K562 (cell line): ENCODE measurements around the gene VSIG10. TPM values are rescaled to one million over a fixed set of nuclear protein-coding genes. Genes with fewer than 3 reads are reported as not detected.

Experiments
- CREB1 ChIP-seq, 2 experiments: sonication (generic) in 1 of 2; formaldehyde crosslinking in 1 of 2; IDR thresholded peaks; 2 replicates each; pipeline versions ENCODE4 v1.6.1 to v1.8.0; 2012 to 2022; ENCODE audit warnings: inconsistent platforms in 1 of 2, mild to moderate bottlenecking in 1 of 2, missing genetic modification reagents in 1 of 2, moderate library complexity in 1 of 2
- FIP1L1 ChIP-seq: fragments of 200-400 bp; formaldehyde crosslinking; IDR thresholded peaks from 2 replicates; pipeline ENCODE4 v1.6.1; 2018; ENCODE audit warnings: mild to moderate bottlenecking, low read depth, low read length; ENCODE audit not compliant: poor library complexity, severe bottlenecking
- GABPB1 ChIP-seq: sonication (generic); formaldehyde crosslinking; IDR thresholded peaks from 2 replicates; pipeline ENCODE4 v1.8.0; 2022; ENCODE audit warnings: mild to moderate bottlenecking, missing genetic modification reagents
- KLF13 ChIP-seq: fragments of 450-650 bp; IDR thresholded peaks from 2 replicates; pipeline ENCODE4 v1.6.1; 2016; ENCODE audit warnings: missing genetic modification characterization, low read depth, mild to moderate bottlenecking, missing compliant biosample characterization, moderate library complexity, borderline replicate concordance
- MXI1 ChIP-seq: IDR thresholded peaks from 2 replicates; pipeline ENCODE4 v1.6.1; 2011; ENCODE audit warnings: low read depth, mild to moderate bottlenecking, improper control_type of control experiment, low read length
- NR2C2 ChIP-seq, 2 experiments: fragments of 200-800 bp in 1 of 2; sonication (Bioruptor generic) in 1 of 2; sonication (generic) in 1 of 2; formaldehyde crosslinking in 1 of 2; IDR thresholded peaks; 2 replicates each; pipeline versions ENCODE4 v1.6.1 to v1.8.0; 2016 to 2022; ENCODE audit warnings: mild to moderate bottlenecking in 1 of 2, missing compliant biosample characterization in 1 of 2, missing genetic modification characterization in 1 of 2, missing genetic modification reagents in 1 of 2
- OTX1 ChIP-seq: fragments of 450-650 bp; formaldehyde crosslinking; IDR thresholded peaks from 2 replicates; pipeline ENCODE4 v1.4.0; 2022; ENCODE audit warnings: mild to moderate bottlenecking
- POLR2AphosphoS5 ChIP-seq: IDR thresholded peaks from 2 replicates; pipeline ENCODE4 v1.6.1; 2011; ENCODE audit warnings: mild to moderate bottlenecking, low read depth, low read length, moderate library complexity; ENCODE audit not compliant: control insufficient read depth, insufficient read depth
- RBM22 ChIP-seq: fragments of 200-400 bp; formaldehyde crosslinking; IDR thresholded peaks from 2 replicates; pipeline ENCODE4 v1.6.1; 2018; ENCODE audit warnings: low read length, low read depth; ENCODE audit not compliant: poor library complexity, severe bottlenecking
- RCOR1 ChIP-seq, 2 experiments: IDR thresholded peaks; 2 replicates each; pipeline ENCODE4 v1.6.1; 2012; ENCODE audit warnings: low read depth in 2 of 2, low read length in 2 of 2, borderline replicate concordance in 1 of 2, improper control_type of control experiment in 1 of 2
- RFX1 ChIP-seq: fragments of 450-650 bp; IDR thresholded peaks from 2 replicates; pipeline ENCODE4 v1.6.1; 2016; ENCODE audit warnings: mild to moderate bottlenecking, moderate library complexity
- SIN3A ChIP-seq, 2 experiments: fragments of 150-350 bp in 1 of 2; IDR thresholded peaks; 2 replicates each; pipeline ENCODE4 v1.6.1; 2011 to 2016; ENCODE audit warnings: borderline replicate concordance in 2 of 2, low read depth in 2 of 2, low read length in 2 of 2, mild to moderate bottlenecking in 2 of 2, moderate library complexity in 2 of 2; ENCODE audit not compliant: control insufficient read depth in 1 of 2
- SP1 ChIP-seq: sonication (generic); formaldehyde crosslinking; IDR thresholded peaks from 2 replicates; pipeline ENCODE4 v1.8.1; 2022; ENCODE audit warnings: mild to moderate bottlenecking, missing genetic modification reagents
- SREBF1 ChIP-seq: fragments of 150-350 bp; IDR thresholded peaks from 2 replicates; pipeline ENCODE4 v1.6.1; 2014; ENCODE audit warnings: antibody characterized with exemption, low read depth, low read length, borderline replicate concordance
- SRSF3 ChIP-seq: fragments of 200-400 bp; formaldehyde crosslinking; IDR thresholded peaks from 2 replicates; pipeline ENCODE4 v1.6.1; 2016; ENCODE audit warnings: mild to moderate bottlenecking, low read length, moderate library complexity; ENCODE audit not compliant: insufficient read depth
- ZNF184 ChIP-seq: sonication (generic); formaldehyde crosslinking; IDR thresholded peaks from 2 replicates; pipeline ENCODE4 v1.5.0; 2020; ENCODE audit warnings: missing genetic modification reagents
- polyA plus RNA-seq, 8 experiments: library from polyadenylated mRNA; depleted of rRNA in 4 of 8; stranded (reverse) in 5 of 8; unstranded in 3 of 8; fragments of >200 nt; fragmentation: Nextera tagmentation in 2 of 8; fragmentation: Illumina TruSeq in 1 of 8; extraction: Ambion mirVana in 2 of 8; extraction: Trizol in 1 of 8; gene quantifications; 2 replicates each; pipeline versions ENCODE4 v1.2.1 to v1.2.3, GENCODE V29; 2011 to 2014; ENCODE audit warnings: inconsistent platforms in 1 of 8, missing spikeins in 1 of 8
- total RNA-seq, 7 experiments: library from RNA; depleted of rRNA in 6 of 7; stranded (reverse); fragments of >200 nt in 6 of 7; fragmentation: Illumina TruSeq in 2 of 7; extraction: Trizol in 2 of 7; gene quantifications; 2 replicates each; pipeline versions ENCODE4 v1.2.1 to v1.2.3, GENCODE V29; 2011 to 2021; ENCODE audit warnings: low replicate concordance in 1 of 7
- TF ChIP-seq, protein P1 (sequence below): conservative IDR thresholded peaks from 2 replicates; pipeline ENCODE4 v1.6.1; 2011; ENCODE audit warnings: low read depth, mild to moderate bottlenecking, low read length; ENCODE audit not compliant: control insufficient read depth
- TF ChIP-seq, protein P2 (sequence below): fragments of 250-450 bp; sonication (Bioruptor Pico); IDR thresholded peaks from 2 replicates; pipeline ENCODE4 v1.4.0; 2020

The VSIG10 gene
- total and polyA plus RNA-seq, 9 of the 15 experiments (the other 6 are each of a cell fraction or from before 2014, with no cell fraction given) = 4.1 to 8.8 (median 4.7) TPM

DNA sequence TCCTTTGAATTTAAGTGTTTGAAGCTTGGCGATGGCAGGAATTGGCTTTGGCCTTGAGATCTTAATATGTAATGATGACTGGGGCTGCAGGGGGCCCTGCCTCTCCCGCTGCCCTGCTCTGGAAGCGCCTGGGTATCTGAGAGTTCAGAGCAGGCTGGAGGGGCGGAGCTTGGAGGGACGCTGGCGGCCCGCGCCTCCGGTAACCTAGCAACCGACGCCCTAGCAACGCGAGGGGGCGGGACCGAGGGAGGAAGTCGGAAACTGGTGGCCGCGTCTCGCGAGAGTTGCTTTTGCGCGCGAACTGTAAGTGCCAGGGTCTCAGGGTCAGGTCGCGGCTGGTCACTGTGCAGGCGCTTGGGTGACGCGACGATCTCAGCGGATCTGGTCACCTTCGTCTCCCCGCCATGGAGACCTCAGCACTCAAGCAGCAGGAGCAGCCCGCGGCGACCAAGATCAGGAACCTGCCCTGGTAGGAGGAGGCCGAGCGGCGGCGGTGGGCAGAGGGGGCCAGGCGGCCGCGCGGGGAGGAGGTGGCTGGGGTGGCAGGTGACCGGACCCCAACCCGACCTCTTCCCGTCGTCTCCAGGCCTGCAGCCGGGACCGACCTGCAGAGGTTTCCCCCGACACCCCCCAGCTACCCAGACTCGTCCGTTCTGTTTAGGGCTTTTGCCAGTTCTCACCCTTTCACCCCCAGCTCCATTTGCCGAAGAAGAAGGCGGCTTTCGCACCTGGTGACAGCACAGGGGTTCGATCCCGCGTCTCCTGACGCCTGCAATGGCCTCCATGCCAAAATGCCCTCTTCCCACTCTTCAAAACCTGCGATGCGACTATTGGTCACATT lies 87.2 kb downstream of the VSIG10 start, which contains the start of gene RFC5 (continued):
- TF ChIP-seq, protein P1, sequence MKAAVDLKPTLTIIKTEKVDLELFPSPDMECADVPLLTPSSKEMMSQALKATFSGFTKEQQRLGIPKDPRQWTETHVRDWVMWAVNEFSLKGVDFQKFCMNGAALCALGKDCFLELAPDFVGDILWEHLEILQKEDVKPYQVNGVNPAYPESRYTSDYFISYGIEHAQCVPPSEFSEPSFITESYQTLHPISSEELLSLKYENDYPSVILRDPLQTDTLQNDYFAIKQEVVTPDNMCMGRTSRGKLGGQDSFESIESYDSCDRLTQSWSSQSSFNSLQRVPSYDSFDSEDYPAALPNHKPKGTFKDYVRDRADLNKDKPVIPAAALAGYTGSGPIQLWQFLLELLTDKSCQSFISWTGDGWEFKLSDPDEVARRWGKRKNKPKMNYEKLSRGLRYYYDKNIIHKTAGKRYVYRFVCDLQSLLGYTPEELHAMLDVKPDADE = peak; percentile 57; the same call in 1 of the 2 replicates
- TF ChIP-seq, protein P2, sequence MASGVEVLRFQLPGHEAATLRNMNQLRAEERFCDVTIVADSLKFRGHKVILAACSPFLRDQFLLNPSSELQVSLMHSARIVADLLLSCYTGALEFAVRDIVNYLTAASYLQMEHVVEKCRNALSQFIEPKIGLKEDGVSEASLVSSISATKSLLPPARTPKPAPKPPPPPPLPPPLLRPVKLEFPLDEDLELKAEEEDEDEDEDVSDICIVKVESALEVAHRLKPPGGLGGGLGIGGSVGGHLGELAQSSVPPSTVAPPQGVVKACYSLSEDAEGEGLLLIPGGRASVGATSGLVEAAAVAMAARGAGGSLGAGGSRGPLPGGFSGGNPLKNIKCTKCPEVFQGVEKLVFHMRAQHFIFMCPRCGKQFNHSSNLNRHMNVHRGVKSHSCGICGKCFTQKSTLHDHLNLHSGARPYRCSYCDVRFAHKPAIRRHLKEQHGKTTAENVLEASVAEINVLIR (CRISPR knock-in tag) = no peak
- TF ChIP-seq RFX1 (peak; percentile 100), SRSF3 (0 out of 2 replicates have a peak, but pooled peaks have one; percentile 41), FIP1L1 (peak; percentile 80), KLF13 (tag) (peak; percentile 64; the same call in 1 of the 2 replicates), RBM22 (peak; percentile 99), RCOR1 (IDR thresholded peaks at IDR 0.05; ENCODE audit: borderline replicate concordance in 1 of 2, low read depth in 2 of 2, low read length in 2 of 2) (no peak), GABPB1 (CRISPR knock-in tag) (peak; percentile 85), OTX1 (CRISPR knock-in tag) (0 out of 2 replicates have a peak, but pooled peaks have one; percentile 18), ZNF184 (CRISPR knock-in tag) (no peak), NR2C2 (CRISPR knock-in tag; IDR thresholded peaks at IDR 0.05) (no peak), NR2C2 (tag; IDR thresholded peaks at IDR 0.05) (peak; percentile 94), SIN3A (IDR thresholded peaks at IDR 0.05; ENCODE audit: borderline replicate concordance in 2 of 2, control insufficient read depth in 1 of 2, low read depth in 2 of 2, low read length in 2 of 2) (peak; percentile 85; a peak in 2 of 4 replicates), SP1 (CRISPR knock-in tag) (peak; percentile 82), SREBF1 (peak; percentile 45; the same call in 1 of the 2 replicates), POLR2AphosphoS5 (peak; percentile 91), CREB1 (IDR thresholded peaks at IDR 0.05) (peak; percentile 83), CREB1 (CRISPR knock-in tag; IDR thresholded peaks at IDR 0.05) (peak; percentile 76; the same call in 1 of the 2 replicates), MXI1 (peak; percentile 99)
